Osteoblast (primary cell): Measurements from ENCODE around the gene CXorf65. TPM values are rescaled to one million over a fixed set of nuclear protein-coding genes. Genes with fewer than 3 reads are reported as not detected.

Source experiments
- DNase-seq: peaks from one replicate; pipeline ENCODE4 v3.0.0; 2011; ENCODE audit warnings: low spot score, mixed read lengths; ENCODE audit not compliant: insufficient read length; ENCODE audit errors: missing footprints
- H2AFZ ChIP-seq: 2 replicates; pipeline ENCODE4 v1.6.0; 2011; ENCODE audit warnings: mild to moderate bottlenecking, low read length
- H3K27ac ChIP-seq: 2 replicates; pipeline ENCODE4 v1.5.1; 2011; ENCODE audit warnings: mild to moderate bottlenecking, low read depth, low read length, moderate library complexity
- H3K27me3 ChIP-seq: 2 replicates; pipeline ENCODE4 v1.6.0; 2012; ENCODE audit warnings: mild to moderate bottlenecking, control low read depth, inconsistent platforms, low read length, moderate library complexity; ENCODE audit not compliant: insufficient read depth
- H3K36me3 ChIP-seq: 2 replicates; pipeline ENCODE4 v1.5.1; 2011; ENCODE audit warnings: mild to moderate bottlenecking, low read length, control low read depth, moderate library complexity; ENCODE audit not compliant: insufficient read depth
- H3K4me1 ChIP-seq: 2 replicates; pipeline ENCODE4 v1.5.1; 2011; ENCODE audit warnings: mild to moderate bottlenecking, low read length, control low read depth, moderate library complexity; ENCODE audit not compliant: insufficient read depth
- H3K4me2 ChIP-seq: 2 replicates; pipeline ENCODE4 v1.6.0; 2011; ENCODE audit warnings: mild to moderate bottlenecking, low read length; ENCODE audit not compliant: insufficient read depth
- H3K4me3 ChIP-seq: fragments of 200-600 bp; sonication (generic); 3 replicates; pipeline ENCODE4 v1.5.1; 2012; ENCODE audit warnings: mild to moderate bottlenecking, low read length, inconsistent platforms; ENCODE audit not compliant: insufficient read depth
- H3K79me2 ChIP-seq: 2 replicates; pipeline ENCODE4 v1.6.0; 2012; ENCODE audit warnings: mild to moderate bottlenecking, low read length, control low read depth, inconsistent platforms; ENCODE audit not compliant: insufficient read depth
- H3K9me3 ChIP-seq: 2 replicates; pipeline ENCODE4 v1.5.1; 2011; ENCODE audit warnings: low read depth, low read length, control low read depth
- H4K20me1 ChIP-seq: 2 replicates; pipeline ENCODE4 v1.6.0; 2012; ENCODE audit warnings: mild to moderate bottlenecking, low read length, control low read depth; ENCODE audit not compliant: insufficient read depth
- total RNA-seq: library from RNA; depleted of rRNA; stranded (reverse); fragments of >200 nt; gene quantifications from 2 replicates; pipeline ENCODE4 v1.2.3, GENCODE V29; 2012
- TF ChIP-seq, protein P1 (sequence below): IDR thresholded peaks from 2 replicates; pipeline ENCODE4 v1.5.1; 2011; ENCODE audit warnings: mild to moderate bottlenecking, low read depth, low read length, moderate library complexity; ENCODE audit errors: extremely low read depth

CXorf65 gene
- total RNA-seq, 1 donor, result not detected

DNA sequence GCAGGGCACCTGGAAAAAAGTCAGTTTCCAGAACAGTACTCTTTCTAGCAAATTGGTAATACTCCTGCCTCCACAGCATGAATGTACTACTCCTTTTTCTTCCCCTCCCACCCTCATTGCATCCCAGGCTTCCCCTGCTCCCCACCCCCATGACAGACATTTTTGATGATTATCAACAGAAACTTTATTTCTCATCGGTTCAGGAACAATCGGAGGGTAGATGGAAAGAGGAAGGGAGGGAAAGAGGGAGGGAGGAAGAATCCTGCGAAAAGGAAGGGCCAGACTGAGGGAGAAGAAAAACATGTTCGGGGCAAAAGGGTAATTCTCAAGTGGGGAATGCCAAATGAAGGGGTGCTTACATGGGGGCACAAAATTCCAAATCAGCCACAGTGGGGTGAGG is 705 bp upstream of the CXorf65 start:
- H3K4me1 ChIP-seq, result no peaks in the 10 kb centered on the region
- peaks cover 5% of the 10 kb centered on the region for H3K27me3 ChIP-seq
- H3K79me2 ChIP-seq, result no peaks in the 10 kb centered on the region
- H3K36me3 ChIP-seq, result no peaks in the 10 kb centered on the region
- no peak overlapping the region for H3K27ac ChIP-seq
- H4K20me1 ChIP-seq, result no peaks in the 10 kb centered on the region
- no peaks in the 10 kb centered on the region for H3K9me3 ChIP-seq
- no peak overlapping the region for H2AFZ ChIP-seq
- H3K4me2 ChIP-seq, result no peak overlapping the region
- DNase-seq, result no peak
- TF ChIP-seq, protein P1, sequence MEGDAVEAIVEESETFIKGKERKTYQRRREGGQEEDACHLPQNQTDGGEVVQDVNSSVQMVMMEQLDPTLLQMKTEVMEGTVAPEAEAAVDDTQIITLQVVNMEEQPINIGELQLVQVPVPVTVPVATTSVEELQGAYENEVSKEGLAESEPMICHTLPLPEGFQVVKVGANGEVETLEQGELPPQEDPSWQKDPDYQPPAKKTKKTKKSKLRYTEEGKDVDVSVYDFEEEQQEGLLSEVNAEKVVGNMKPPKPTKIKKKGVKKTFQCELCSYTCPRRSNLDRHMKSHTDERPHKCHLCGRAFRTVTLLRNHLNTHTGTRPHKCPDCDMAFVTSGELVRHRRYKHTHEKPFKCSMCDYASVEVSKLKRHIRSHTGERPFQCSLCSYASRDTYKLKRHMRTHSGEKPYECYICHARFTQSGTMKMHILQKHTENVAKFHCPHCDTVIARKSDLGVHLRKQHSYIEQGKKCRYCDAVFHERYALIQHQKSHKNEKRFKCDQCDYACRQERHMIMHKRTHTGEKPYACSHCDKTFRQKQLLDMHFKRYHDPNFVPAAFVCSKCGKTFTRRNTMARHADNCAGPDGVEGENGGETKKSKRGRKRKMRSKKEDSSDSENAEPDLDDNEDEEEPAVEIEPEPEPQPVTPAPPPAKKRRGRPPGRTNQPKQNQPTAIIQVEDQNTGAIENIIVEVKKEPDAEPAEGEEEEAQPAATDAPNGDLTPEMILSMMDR, result no peak
- H3K4me3 ChIP-seq, result no peak overlapping the region

DNA sequence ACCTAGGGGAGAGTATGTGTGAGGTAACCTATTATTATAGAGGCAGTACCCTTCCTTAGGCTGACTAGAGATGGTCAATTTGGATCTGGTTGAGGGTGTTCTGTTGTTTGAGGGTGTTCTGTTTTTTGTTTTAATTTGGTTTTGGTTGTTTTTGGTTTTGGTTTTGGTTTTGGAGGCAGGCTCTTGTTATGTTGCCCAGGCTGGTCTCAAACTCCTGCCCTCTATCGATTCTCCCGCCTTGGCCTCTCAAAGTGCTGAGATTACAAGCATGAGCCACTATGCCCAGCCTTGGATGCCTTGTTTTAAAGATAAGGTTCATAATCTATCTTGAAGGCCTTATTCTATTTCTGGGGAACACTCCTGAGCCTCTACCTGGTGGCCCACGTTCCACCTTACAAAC is 912 bp downstream of the CXorf65 start:
- peaks cover 5% of the 10 kb centered on the region for H3K27me3 ChIP-seq
- H2AFZ ChIP-seq, result no peak overlapping the region
- H3K79me2 ChIP-seq, result no peaks in the 10 kb centered on the region
- H3K4me2 ChIP-seq, result no peak overlapping the region
- no peak overlapping the region for H3K27ac ChIP-seq
- no peaks in the 10 kb centered on the region for H3K9me3 ChIP-seq
- no peak overlapping the region for H3K4me3 ChIP-seq
- DNase-seq, result no peak
- no peaks in the 10 kb centered on the region for H3K36me3 ChIP-seq
- H4K20me1 ChIP-seq, result no peaks in the 10 kb centered on the region
- TF ChIP-seq, protein P1, result no peak
- H3K4me1 ChIP-seq, result no peaks in the 10 kb centered on the region

DNA sequence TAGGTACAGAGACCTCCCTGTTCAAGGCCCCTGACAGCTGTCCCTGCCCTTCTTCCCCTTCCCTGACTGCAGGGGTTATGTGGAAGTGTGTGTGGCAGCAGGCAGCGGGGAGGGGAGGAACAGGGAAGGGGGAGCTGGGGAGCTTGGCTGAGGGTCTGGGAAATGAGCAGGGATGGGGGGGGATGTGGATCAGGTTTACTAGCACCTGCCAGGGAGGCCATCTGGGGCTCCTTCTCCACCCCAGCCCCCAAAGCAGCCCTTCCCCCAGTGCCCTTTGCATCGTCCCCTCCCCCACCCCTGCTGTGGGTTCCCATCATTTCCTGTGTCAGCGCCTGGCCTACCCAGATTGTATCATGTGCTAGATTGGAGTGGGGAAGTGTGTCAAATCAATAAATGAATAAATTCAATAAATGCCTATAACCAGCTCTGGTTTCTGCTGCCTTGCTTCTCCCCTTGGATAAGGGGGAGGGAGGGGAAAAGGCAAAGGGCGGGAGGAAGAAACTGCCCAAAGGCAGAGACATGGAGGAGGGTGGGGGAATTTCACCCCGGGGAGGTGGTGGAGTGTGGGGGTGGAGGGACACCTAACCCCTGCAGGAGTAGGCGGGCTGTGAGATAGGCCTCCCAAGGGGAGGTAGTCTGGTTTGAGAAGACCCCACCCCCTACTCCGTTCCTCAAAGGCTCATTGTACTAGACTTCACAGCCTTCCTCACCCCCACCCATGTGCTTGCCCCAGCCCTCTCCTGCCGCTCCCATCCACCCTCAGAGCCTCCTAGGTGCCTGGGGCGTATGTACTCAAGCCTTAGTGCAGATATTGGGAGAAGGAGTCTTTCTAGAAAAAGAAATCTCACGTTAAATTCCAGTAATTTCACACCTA is 3.2 kb downstream of the CXorf65 start:
- H4K20me1 ChIP-seq, result no peaks in the 10 kb centered on the region
- no peak overlapping the region for H3K27ac ChIP-seq
- H3K79me2 ChIP-seq, result no peaks in the 10 kb centered on the region
- no peak overlapping the region for H3K4me3 ChIP-seq
- no peaks in the 10 kb centered on the region for H3K9me3 ChIP-seq
- H3K4me1 ChIP-seq, result no peaks in the 10 kb centered on the region
- H3K36me3 ChIP-seq, result no peaks in the 10 kb centered on the region
- TF ChIP-seq, protein P1, result no peak
- DNase-seq, result no peak
- no peak overlapping the region for H3K4me2 ChIP-seq
- H2AFZ ChIP-seq, result no peak overlapping the region
- peaks cover 6% of the 10 kb centered on the region for H3K27me3 ChIP-seq

DNA sequence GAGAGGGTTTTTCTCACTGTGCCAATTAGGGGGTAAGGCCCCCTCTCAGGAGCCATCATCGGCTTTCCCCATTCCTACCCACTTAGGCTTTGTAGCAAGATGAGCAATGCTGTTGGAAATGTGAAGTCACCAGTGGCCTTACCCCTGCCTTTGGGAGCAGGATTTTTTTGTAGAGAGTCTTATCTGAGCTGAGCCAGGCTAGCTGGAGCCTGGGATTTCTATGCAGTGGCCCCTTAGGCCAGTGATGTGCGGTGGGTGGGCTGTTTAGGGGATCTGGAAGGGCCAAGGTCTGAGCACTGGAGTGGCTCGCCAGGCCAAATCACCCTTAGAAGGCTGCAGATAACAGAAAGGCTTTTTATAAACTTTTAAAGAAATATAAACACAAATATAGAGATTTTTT is 4.2 kb downstream of the CXorf65 start:
- Histone ChIP-seq H3K9me3 (no peaks in the 10 kb centered on the region), H3K4me1 (no peaks in the 10 kb centered on the region), H3K4me2 (no peak overlapping the region), H3K4me3 (no peak overlapping the region), H3K36me3 (no peaks in the 10 kb centered on the region), H3K27me3 (peaks cover 8% of the 10 kb centered on the region), H2AFZ (no peak overlapping the region), H3K79me2 (no peaks in the 10 kb centered on the region), H3K27ac (no peak overlapping the region), H4K20me1 (no peaks in the 10 kb centered on the region)
- no peak for DNase-seq
- TF ChIP-seq, protein P1, result no peak
